HFF-Myc (cell line): ENCODE results near the gene NHLRC2.

Source experiments
- DNase-seq: peaks from one replicate; pipeline ENCODE4 v3.0.0-alpha.2; 2011; ENCODE audit warnings: low read depth; ENCODE audit errors: extremely low read depth
- H3K4me3 ChIP-seq: replicated peaks from 2 replicates; pipeline ENCODE4 v1.5.1; 2011; ENCODE audit warnings: low read depth, mild to moderate bottlenecking, control low read depth, low read length
- TF ChIP-seq, protein P1 (sequence below): IDR thresholded peaks from 2 replicates; pipeline ENCODE4 v1.5.1; 2012; ENCODE audit warnings: mild to moderate bottlenecking, low read depth, low read length, control low read depth; ENCODE audit errors: missing control alignments

NHLRC2 gene

GRCh38 chr10:113891476-113891875 lies 37.0 kb downstream of the NHLRC2 start:
- TF ChIP-seq, protein P1, sequence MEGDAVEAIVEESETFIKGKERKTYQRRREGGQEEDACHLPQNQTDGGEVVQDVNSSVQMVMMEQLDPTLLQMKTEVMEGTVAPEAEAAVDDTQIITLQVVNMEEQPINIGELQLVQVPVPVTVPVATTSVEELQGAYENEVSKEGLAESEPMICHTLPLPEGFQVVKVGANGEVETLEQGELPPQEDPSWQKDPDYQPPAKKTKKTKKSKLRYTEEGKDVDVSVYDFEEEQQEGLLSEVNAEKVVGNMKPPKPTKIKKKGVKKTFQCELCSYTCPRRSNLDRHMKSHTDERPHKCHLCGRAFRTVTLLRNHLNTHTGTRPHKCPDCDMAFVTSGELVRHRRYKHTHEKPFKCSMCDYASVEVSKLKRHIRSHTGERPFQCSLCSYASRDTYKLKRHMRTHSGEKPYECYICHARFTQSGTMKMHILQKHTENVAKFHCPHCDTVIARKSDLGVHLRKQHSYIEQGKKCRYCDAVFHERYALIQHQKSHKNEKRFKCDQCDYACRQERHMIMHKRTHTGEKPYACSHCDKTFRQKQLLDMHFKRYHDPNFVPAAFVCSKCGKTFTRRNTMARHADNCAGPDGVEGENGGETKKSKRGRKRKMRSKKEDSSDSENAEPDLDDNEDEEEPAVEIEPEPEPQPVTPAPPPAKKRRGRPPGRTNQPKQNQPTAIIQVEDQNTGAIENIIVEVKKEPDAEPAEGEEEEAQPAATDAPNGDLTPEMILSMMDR = no peak
- H3K4me3 ChIP-seq = no peak overlapping the region
- no peak for DNase-seq

- H3K4me3 ChIP-seq = no peak overlapping the region
- DNase-seq = no peak
- TF ChIP-seq, protein P1 = no peak
Observed at GRCh38 chr10:113893570-113893969, 39.1 kb downstream of the NHLRC2 start.

GRCh38 chr10:113894581-113894980 lies 40.1 kb downstream of the NHLRC2 start:
- TF ChIP-seq, protein P1 = no peak
- no peak overlapping the region for H3K4me3 ChIP-seq
- DNase-seq = no peak

DNA sequence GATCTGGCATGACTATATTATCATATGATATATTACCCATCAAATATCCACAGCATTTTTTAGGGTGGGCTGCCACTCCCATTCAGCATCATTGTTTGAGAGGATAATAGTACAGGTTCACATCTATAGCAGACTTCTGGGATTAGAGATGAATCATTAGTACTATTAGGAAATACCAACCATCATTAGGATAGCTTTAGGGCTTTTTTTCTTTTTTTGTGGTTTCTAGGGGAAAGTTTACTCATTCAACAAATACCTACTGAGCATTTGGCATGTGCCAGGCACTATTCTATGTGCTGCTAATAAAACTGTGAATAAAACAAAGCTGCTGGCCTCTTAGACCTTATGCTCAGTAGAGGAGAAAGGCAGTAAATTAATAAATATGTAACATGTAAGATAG lies 40.6 kb downstream of the NHLRC2 start:
- TF ChIP-seq, protein P1 = no peak
- no peak for DNase-seq
- H3K4me3 ChIP-seq = no peak overlapping the region

- TF ChIP-seq, protein P1 = no peak
- DNase-seq = no peak
- H3K4me3 ChIP-seq = no peak overlapping the region
Observed at GRCh38 chr10:113897693-113898618, 43.5 kb downstream of the NHLRC2 start.

- TF ChIP-seq, protein P1 = no peak
- no peak for DNase-seq
- no peak overlapping the region for H3K4me3 ChIP-seq
Observed at GRCh38 chr10:113899952-113900598, 45.6 kb downstream of the NHLRC2 start.
